GM19452 (cell line): ENCODE results near the gene FRMD4A.
"Not testable (repeated sequence)": the region's sequence is repeated elsewhere in the genome, so short reads cannot be mapped to it uniquely, and the experiment has no call there.

Experiments
- ATAC-seq: cut with Tn5 transposase; IDR thresholded peaks from one replicate; pipeline ENCODE4 v1.9.1; 2021; ENCODE audit not compliant: unreplicated experiment

FRMD4A gene

DNA sequence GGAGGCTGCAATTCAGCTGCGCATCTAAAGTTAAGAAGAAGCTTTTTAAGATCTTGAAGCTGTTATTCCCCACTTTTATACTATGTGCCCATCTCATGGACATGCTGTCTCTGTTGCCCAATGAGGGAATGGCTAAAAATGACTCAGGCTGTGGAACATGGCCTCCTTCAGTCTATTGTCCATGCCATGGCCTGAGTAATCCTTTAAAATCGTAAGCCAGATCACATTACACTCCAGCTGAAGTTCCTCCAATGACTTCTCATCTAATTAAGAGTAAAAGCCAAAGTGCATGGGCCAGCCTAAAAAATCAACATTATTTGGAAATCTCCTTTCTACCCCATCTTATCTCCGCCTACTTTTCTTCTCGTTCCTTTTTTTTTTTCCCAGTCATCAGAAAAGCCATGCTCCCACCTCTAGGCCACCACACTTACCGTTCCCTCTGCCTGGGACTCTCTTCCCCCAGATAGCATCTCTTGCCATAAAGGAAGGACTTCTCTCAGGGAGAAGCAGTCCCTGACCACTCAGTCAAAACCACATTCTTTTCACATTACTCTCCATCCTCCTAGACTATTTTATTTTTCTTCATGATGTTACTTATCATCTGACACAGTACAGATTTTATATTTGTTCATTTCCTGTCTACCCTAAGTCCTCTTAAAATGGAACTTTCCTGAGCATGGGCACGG is 406.5 kb downstream of the FRMD4A start:
- ATAC-seq, result no peak

- ATAC-seq, result no peak
Observed at GRCh38 chr10:13922586-13922985, 408.1 kb downstream of the FRMD4A start.

DNA sequence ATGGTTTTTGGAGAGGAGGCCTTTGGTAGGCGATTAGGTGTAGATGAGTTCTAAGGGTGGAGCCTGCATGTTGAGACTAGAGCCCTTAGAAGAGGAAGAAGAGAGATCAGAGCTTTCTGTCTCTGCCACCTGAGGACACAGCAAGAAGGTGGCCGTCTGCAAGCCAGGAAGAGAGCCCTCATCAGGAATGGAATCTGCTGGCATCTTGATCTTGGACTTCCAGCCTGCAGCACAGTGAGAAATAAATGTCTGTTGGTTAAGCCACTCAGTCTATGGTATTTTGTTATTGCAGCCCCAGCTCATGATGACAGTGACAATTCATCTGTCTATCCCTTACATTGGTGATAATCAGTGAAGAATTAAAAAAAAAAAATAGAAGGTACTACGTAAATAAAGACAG is 408.8 kb downstream of the FRMD4A start:
- ATAC-seq, result no peak

DNA sequence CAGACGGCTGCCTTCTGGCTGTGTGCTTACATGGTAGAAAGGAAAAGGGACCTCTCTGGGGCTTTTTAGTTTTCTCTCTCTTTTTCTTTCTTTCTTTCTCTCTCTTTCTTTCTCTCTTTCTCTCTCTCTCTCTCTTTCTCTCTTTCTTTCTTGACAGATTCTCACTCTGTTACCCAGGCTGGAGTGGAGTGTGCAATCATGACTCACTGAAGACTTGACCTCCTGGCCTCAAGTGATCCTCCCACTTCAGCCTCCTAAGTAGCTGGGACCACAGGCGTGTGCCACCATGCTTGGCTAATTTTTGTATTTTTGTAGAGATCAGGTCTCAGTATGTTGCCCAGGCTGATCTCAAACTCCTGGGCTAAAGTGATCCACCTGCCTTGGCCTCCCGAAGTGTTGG is 409.6 kb downstream of the FRMD4A start:
- ATAC-seq, result not testable (repeated sequence)

- ATAC-seq, result no peak
Observed at GRCh38 chr10:13920465-13920864, 410.3 kb downstream of the FRMD4A start.

DNA sequence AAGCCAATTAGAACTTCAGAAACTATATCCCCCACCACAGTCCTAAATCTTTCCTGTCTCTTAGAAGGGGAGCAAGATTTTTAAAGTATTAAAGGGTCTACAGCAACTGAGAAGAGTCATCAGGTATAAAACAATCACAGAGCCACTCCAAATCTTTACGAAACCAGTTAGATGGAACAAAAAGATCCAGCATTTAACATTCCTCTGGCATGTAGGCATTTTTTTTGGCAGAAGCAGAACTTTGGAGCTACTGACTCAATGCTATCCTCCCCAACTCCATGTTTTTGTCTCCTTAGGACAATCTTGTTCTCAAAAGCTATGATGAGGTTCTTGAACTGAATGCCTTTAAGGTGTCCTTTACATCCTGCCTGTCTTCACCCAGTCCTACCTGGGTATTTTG is 410.7 kb downstream of the FRMD4A start:
- ATAC-seq, result no peak

DNA sequence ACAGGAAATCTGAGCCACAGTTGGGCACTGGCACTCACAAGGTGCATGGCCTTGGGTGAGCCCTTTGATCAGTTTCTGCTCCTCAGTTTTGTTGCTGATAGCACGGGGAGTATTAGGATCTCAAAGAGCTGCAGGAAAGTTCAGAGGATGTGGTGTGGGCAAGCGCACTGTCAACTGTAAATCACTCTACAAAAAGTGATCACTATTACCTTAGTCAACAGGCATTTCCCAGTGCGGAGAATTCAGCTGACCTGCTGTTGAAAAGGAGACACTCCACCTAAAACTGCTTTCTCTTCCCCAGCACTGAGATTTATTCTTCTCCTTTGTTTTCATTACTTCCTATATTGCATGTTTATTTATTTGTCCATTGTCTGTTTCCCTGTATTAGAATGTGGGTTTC is 412.9 kb downstream of the FRMD4A start:
- no peak for ATAC-seq

DNA sequence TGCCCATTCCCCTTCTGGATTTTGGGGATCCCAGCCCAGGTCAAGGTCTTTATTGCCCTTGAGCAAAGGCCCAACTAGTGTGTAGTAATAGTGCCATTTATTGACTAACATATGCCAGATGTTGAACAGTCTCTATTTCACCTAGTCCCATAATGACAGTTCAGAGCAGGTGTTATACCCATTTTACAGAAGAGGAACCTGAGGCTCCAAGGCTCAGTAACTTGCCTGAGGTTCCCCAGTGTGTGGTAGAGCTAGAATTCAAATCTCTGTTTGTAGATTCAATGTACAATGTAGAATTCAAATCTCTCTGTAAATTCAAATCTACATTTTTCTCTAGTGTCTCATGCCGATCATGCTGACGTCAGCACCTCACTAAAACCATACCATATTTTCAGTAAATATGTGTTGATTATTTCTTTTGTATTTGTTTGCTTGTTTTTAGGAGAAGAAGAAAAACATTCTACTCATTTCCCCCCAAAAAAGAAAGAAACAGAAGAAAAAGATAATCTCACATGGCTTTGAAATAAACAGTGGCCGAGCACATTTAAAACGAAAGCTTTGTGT is 414.3 kb downstream of the FRMD4A start:
- no peak for ATAC-seq

GRCh38 chr10:13915710-13916109 is 415.0 kb downstream of the FRMD4A start:
- no peak for ATAC-seq

DNA sequence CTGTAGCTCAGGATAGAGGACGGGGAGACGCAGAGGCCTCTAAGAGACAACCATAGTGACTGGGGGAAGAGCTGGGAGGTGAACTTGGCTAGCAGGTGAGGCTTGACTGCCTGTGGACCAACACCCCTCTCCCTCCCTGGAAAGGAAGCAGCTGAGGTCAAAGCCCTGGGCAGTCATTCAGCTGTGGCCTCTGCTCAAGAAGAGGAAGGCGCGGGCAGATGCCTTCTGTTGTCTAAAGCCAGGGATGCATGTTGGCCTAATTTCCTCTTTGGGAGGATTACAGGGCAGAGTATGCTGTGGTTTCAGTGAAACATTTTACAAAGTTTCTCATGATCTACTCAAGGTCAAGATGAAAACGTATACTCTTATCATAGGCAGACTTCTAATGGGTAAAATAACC is 416.8 kb downstream of the FRMD4A start:
- no peak for ATAC-seq

DNA sequence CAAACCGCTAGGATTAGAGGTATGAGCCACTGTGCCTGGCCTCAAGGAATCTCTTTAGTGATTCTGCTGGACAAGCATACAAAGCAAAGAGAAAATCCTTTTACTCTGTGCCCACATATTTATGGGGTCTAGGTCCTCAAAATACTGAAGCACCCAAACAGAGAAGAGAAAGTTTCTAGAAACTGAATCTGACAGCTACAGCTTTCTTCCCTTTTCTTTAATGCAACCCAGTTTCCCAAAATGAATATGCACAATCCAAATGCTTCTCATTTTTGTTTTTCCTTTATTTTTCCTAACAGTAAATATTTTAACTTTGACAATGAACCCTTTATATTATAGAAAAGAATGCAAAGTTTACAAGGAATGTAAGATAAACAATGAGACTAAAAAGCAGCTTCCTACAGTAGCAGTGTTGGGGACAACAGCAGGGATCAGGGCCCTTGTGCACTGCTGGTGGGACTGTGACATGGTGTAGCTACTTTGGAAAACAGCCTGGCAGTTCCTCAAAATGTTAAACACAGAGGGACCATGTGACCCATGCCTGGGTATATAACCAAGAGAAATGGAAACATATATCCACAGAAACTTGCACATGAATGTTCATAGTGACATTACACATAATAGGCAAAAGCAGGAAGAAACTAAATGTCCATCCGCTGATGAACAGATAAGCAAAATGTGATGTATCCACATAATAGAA is 418.8 kb downstream of the FRMD4A start:
- no peak for ATAC-seq

GRCh38 chr10:13909516-13910258 is 421.0 kb downstream of the FRMD4A start:
- no peak for ATAC-seq

DNA sequence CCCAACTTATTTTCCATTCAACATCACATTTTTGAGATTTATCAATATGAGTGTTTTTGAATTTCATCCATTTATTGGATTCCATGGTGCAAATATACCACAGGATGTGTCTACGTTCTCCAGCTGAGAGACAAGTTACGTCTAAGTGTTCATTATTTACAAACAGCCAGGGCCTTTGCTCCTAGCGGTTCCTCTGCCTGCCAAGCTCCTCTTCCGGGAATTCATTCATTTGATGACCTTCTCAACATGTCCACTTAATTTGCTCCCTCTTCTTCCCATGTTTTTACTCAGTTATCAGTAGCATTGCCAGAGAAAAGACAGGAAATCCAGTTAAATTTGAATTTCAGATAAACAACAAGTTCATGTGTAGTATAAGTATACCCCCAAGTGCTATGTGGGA is 422.2 kb downstream of the FRMD4A start:
- ATAC-seq, result no peak

DNA sequence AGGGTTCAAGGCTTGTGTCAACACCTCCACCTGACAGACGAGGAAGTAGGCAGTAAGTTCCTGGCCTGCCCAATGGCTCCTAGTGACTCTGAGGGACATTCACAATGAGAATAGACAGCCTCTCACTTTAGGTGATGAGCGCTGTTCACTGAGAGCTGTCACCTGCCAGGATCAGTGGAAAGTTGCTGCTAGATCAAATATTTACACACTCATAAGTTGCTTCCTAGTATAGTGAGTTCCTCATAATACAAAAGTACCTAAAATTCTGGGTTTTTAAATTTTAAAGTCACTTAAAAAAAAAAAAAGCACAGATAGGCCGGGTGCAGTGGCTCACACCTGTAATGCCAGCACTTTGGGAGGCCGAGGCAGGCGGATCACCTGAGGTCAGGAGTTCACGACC is 423.2 kb downstream of the FRMD4A start:
- ATAC-seq, result no peak

DNA sequence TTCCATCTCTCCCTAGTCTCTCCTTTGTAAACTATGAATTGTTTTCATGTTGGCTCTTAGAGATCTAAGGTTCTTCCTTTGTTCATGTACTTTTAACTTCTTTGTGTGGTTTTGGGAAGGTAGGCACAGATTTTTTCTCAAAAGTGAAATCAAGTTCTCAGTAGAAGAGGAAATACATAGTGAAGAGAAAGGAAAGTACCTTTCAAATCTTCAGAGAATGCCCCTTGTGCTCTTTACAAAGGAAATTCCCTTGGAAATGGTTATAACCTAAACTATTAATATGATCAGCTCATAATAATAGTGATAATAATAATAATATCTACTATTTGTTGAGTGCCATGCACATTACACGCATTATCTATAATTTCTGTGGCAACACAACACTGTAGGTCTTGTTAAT is 425.4 kb downstream of the FRMD4A start:
- ATAC-seq, result no peak

- ATAC-seq, result no peak
Observed at GRCh38 chr10:13904064-13904463, 426.7 kb downstream of the FRMD4A start.

- no peak for ATAC-seq
Observed at GRCh38 chr10:13902868-13903587, 427.7 kb downstream of the FRMD4A start.

GRCh38 chr10:13899941-13900340 is 430.8 kb downstream of the FRMD4A start:
- no peak for ATAC-seq

DNA sequence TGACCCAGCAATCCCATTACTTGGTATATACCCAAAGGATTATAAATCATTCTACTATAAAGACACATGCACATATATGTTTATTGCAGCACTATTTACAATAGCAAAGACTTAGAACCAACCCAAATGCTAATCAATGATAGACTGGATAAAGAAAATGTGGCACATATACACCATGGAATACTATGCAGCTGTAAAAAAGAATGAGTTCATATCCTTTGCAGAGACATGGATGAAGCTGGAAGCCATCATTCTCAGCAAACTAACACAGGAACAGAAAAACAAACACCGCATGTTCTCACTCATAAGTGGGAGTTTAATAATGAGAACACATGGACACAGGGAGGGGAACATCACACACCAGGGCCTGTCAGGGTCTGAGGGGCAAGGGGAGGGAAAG is 434.6 kb downstream of the FRMD4A start:
- ATAC-seq, result not testable (repeated sequence)

DNA sequence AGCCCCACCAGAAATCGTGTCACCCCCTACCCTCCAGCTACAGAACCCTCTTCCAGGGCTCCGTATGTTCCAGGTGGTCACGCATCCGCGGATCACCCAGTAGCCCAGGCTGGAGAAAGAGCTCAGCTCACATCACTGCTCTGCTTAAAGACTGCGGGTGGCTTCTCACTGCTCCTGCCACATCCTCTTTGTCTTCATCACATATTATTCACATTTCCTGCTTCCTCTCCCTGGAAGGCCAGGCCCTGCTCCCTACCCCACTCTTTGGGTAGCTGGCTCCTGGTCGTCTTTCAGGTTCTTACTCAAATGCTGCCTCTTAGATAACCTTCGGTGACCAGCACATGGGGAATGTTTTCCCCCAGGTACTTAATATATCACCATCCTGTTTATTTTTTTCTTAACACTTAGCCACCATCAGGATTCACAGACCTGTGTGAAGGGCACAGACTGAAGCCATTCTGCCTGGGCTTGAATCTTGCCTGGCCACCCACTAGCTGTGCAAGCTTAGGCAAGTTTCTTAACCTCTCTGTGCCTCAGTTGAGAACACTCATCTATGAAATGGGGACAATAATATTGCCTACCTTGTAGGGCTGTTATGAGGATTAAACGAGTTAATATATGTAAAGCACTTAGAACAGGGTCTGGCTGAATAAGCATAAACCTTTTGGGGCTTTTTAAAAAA is 436.2 kb downstream of the FRMD4A start:
- no peak for ATAC-seq

GRCh38 chr10:13893926-13894325 is 436.8 kb downstream of the FRMD4A start:
- no peak for ATAC-seq
